ENCODE measurements around the gene UBASH3B.
A peak's percentile ranks its signal among the peaks of the same experiment; 100 is the strongest.

UBASH3B gene

GRCh38 chr11:122850076-122850631 lies 194.6 kb downstream of the UBASH3B start:
- peaks cover 50% of the 10 kb centered on the region for H3K4me1 ChIP-seq (ENCODE audit: insufficient read depth, low read length, poor library complexity, severe bottlenecking)
- no peaks in the 10 kb centered on the region for H3K79me2 ChIP-seq (ENCODE audit: insufficient read depth, low read length)
- no peaks in the 10 kb centered on the region for H3K9me2 ChIP-seq (replicated peaks; ENCODE audit: low read depth, low read length)
- no peaks in the 10 kb centered on the region for H3K36me3 ChIP-seq (ENCODE audit: insufficient read depth, low read length)
- no peaks in the 10 kb centered on the region for H3K27me3 ChIP-seq (ENCODE audit: insufficient read depth, low read length, poor library complexity, severe bottlenecking)
- peak overlapping the region; percentile 23 for H3K9ac ChIP-seq (ENCODE audit: low read depth, low read length, poor library complexity, severe bottlenecking)
- no peaks in the 10 kb centered on the region for H3K9me3 ChIP-seq (ENCODE audit: insufficient read depth, low read depth, low read length)
- no peaks in the 10 kb centered on the region for H4K20me1 ChIP-seq (ENCODE audit: insufficient read depth, low read length, poor library complexity, severe bottlenecking)
- H3F3A ChIP-seq (ENCODE audit: low read depth) = no peaks in the 10 kb centered on the region
- peak overlapping the region; percentile 59 for H3K4me2 ChIP-seq (ENCODE audit: low read depth, low read length, poor library complexity, severe bottlenecking)
- TF ChIP-seq CTCF (conservative IDR thresholded peaks at IDR 0.05; ENCODE audit: low read length) (peak; percentile 41), EZH2phosphoT487 (IDR thresholded peaks at IDR 0.05; ENCODE audit: borderline replicate concordance) (no peak)
- peak overlapping the region; percentile 56 for H2AFZ ChIP-seq (ENCODE audit: low read length)
- peak overlapping the region; percentile 26 for H3K4me3 ChIP-seq (ENCODE audit: low read length, poor library complexity, severe bottlenecking)

- Histone ChIP-seq H3K9me3 (ENCODE audit: insufficient read depth, low read depth, low read length) (no peaks in the 10 kb centered on the region), H3K27me3 (ENCODE audit: insufficient read depth, low read length, poor library complexity, severe bottlenecking) (no peaks in the 10 kb centered on the region), H3K36me3 (ENCODE audit: insufficient read depth, low read length) (no peaks in the 10 kb centered on the region), H3K4me3 (ENCODE audit: low read length, poor library complexity, severe bottlenecking) (no peak overlapping the region), H3K9me2 (replicated peaks; ENCODE audit: low read depth, low read length) (no peaks in the 10 kb centered on the region), H3K4me2 (ENCODE audit: low read depth, low read length, poor library complexity, severe bottlenecking) (no peak overlapping the region), H3K79me2 (ENCODE audit: insufficient read depth, low read length) (no peaks in the 10 kb centered on the region), H3K9ac (ENCODE audit: low read depth, low read length, poor library complexity, severe bottlenecking) (no peak overlapping the region), H3F3A (ENCODE audit: low read depth) (peaks cover 3% of the 10 kb centered on the region; the same call in 1 of the 2 replicates), H2AFZ (ENCODE audit: low read length) (peak overlapping the region; percentile 40; the same call in 1 of the 2 replicates), H3K4me1 (ENCODE audit: insufficient read depth, low read length, poor library complexity, severe bottlenecking) (peaks cover 52% of the 10 kb centered on the region), H4K20me1 (ENCODE audit: insufficient read depth, low read length, poor library complexity, severe bottlenecking) (no peaks in the 10 kb centered on the region)
- TF ChIP-seq EZH2phosphoT487 (IDR thresholded peaks at IDR 0.05; ENCODE audit: borderline replicate concordance) (no peak), CTCF (conservative IDR thresholded peaks at IDR 0.05; ENCODE audit: low read length) (no peak)
Measured at GRCh38 chr11:122851366-122851966, 195.9 kb downstream of the UBASH3B start.

- no peaks in the 10 kb centered on the region for H3K9me2 ChIP-seq (replicated peaks; ENCODE audit: low read depth, low read length)
- TF ChIP-seq CTCF (conservative IDR thresholded peaks at IDR 0.05; ENCODE audit: low read length) = no peak
- TF ChIP-seq EZH2phosphoT487 (IDR thresholded peaks at IDR 0.05; ENCODE audit: borderline replicate concordance) = no peak
- no peaks in the 10 kb centered on the region for H3K27me3 ChIP-seq (ENCODE audit: insufficient read depth, low read length, poor library complexity, severe bottlenecking)
Measured at GRCh38 chr11:122852074-122852795, 196.7 kb downstream of the UBASH3B start.

More at GRCh38 chr11:122852074-122852795, 196.7 kb downstream of the UBASH3B start:
- Histone ChIP-seq H4K20me1 (ENCODE audit: insufficient read depth, low read length, poor library complexity, severe bottlenecking) (no peaks in the 10 kb centered on the region), H3K4me3 (ENCODE audit: low read length, poor library complexity, severe bottlenecking) (no peak overlapping the region), H3K79me2 (ENCODE audit: insufficient read depth, low read length) (no peaks in the 10 kb centered on the region), H3K4me2 (ENCODE audit: low read depth, low read length, poor library complexity, severe bottlenecking) (no peak overlapping the region), H3F3A (ENCODE audit: low read depth) (peaks cover 3% of the 10 kb centered on the region; the same call in 1 of the 2 replicates), H2AFZ (ENCODE audit: low read length) (peak overlapping the region; percentile 40), H3K4me1 (ENCODE audit: insufficient read depth, low read length, poor library complexity, severe bottlenecking) (peaks cover 54% of the 10 kb centered on the region), H3K9ac (ENCODE audit: low read depth, low read length, poor library complexity, severe bottlenecking) (peak overlapping the region; percentile 43), H3K9me3 (ENCODE audit: insufficient read depth, low read depth, low read length) (no peaks in the 10 kb centered on the region), H3K36me3 (ENCODE audit: insufficient read depth, low read length) (no peaks in the 10 kb centered on the region)
